Femur (tissue), 1 donor: ENCODE results near the gene PUM1.
"Not testable (repeated sequence)": the region's sequence is repeated elsewhere in the genome, so short reads cannot be mapped to it uniquely, and the experiment has no call there.

Experiments
- DNase-seq: peaks from one replicate; pipeline ENCODE4 v3.0.0-alpha.2; 2017

Gene PUM1

GRCh38 chr1:30991862-30992606 is 73.5 kb downstream of the PUM1 start:
- DNase-seq, result no peak

- DNase-seq, result no peak
Observed at GRCh38 chr1:30990591-30990990, 74.9 kb downstream of the PUM1 start.

- no peak for DNase-seq
Observed at GRCh38 chr1:30988045-30988444, 77.5 kb downstream of the PUM1 start.

GRCh38 chr1:30986755-30987154 is 78.8 kb downstream of the PUM1 start:
- no peak for DNase-seq

- DNase-seq, result no peak
Observed at GRCh38 chr1:30984991-30985503, 80.5 kb downstream of the PUM1 start.

GRCh38 chr1:30984165-30984889 is 81.2 kb downstream of the PUM1 start:
- no peak for DNase-seq

- DNase-seq, result no peak
Observed at GRCh38 chr1:30982937-30983336, 82.6 kb downstream of the PUM1 start.

- no peak for DNase-seq
Observed at GRCh38 chr1:30982431-30982830, 83.1 kb downstream of the PUM1 start.

GRCh38 chr1:30981172-30981571 is 84.3 kb downstream of the PUM1 start:
- DNase-seq, result peak; percentile 24

GRCh38 chr1:30977511-30977910 is 88.0 kb downstream of the PUM1 start:
- DNase-seq, result no peak

- DNase-seq, result no peak
Observed at GRCh38 chr1:30977105-30977504, 88.4 kb downstream of the PUM1 start.

- no peak for DNase-seq
Observed at GRCh38 chr1:30976143-30976542, 89.4 kb downstream of the PUM1 start.

GRCh38 chr1:30975217-30975616 is 90.3 kb downstream of the PUM1 start:
- DNase-seq, result no peak

GRCh38 chr1:30974536-30974935 is 91.0 kb downstream of the PUM1 start:
- no peak for DNase-seq

GRCh38 chr1:30972349-30972748 is 93.2 kb downstream of the PUM1 start:
- DNase-seq, result not testable (repeated sequence)

GRCh38 chr1:30971496-30971895 is 94.0 kb downstream of the PUM1 start:
- no peak for DNase-seq

GRCh38 chr1:30969903-30970302 is 95.6 kb downstream of the PUM1 start:
- DNase-seq, result no peak

GRCh38 chr1:30968220-30968971 is 97.1 kb downstream of the PUM1 start:
- no peak for DNase-seq

GRCh38 chr1:30966690-30967369 is 98.7 kb downstream of the PUM1 start:
- DNase-seq, result no peak

GRCh38 chr1:30965924-30966599 is 99.5 kb downstream of the PUM1 start:
- DNase-seq, result no peak

- no peak for DNase-seq
Observed at GRCh38 chr1:30964706-30965105, 100.8 kb downstream of the PUM1 start.
